Measurements from ENCODE around the gene CACNA2D1.

CACNA2D1 gene

DNA sequence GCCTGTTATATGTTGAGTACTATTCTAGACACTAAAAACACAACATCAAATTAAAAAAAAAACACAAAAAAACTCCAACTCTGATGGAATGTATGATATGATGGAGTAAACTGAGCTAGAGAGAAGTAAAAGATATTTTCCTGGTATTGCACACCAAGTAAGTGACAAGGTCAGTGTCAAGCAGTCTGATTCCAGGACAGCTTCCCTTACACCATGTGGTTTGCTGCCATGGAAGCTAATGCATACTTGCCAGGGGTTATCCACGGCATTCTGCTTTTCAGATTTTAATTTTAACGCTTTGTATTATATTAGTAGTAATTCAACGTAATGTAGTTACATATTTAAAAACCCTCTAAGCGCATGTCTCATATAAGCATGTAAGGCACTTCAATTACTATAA, 48.4 kb downstream of the CACNA2D1 start:
- Histone ChIP-seq H4K8ac (ENCODE audit: low read depth, low read length) (no peak overlapping the region), H3K79me1 (ENCODE audit: low read depth, low read length) (no peaks in the 10 kb centered on the region), H3K4ac (ENCODE audit: low read length) (no peak overlapping the region), H3K4me1 (ENCODE audit: control insufficient read depth in 2 of 2, insufficient read depth in 1 of 2, low read depth in 1 of 2, low read length in 2 of 2) (peaks cover 0 to 1% of the 10 kb centered on the region in 2 donors), H3K9ac (ENCODE audit: low read depth, low read length, poor library complexity) (no peak overlapping the region), H3K18ac (ENCODE audit: low read length) (no peak overlapping the region), H4K91ac (ENCODE audit: low read depth, low read length, poor library complexity) (no peak overlapping the region), H2BK12ac (ENCODE audit: low read length) (no peak overlapping the region), H2AFZ (ENCODE audit: low read length) (no peak overlapping the region), H3K27ac (replicated peaks; ENCODE audit: low read length) (no peak overlapping the region), H2BK5ac (ENCODE audit: low read length) (no peak overlapping the region), H3K27me3 (ENCODE audit: control insufficient read depth in 3 of 3, insufficient read depth in 3 of 3, low read depth in 1 of 3, low read length in 3 of 3) (peaks cover 0 to 85% (median 0%) of the 10 kb centered on the region in 3 experiments), H2BK15ac (ENCODE audit: low read length) (no peak overlapping the region), H3K4me2 (ENCODE audit: insufficient read depth, low read length, poor library complexity, severe bottlenecking) (no peak overlapping the region), H3K36me3 (replicated peaks in 1 of 2; ENCODE audit: control insufficient read depth in 2 of 2, insufficient read depth in 2 of 2, low read length in 2 of 2) (no peaks in the 10 kb centered on the region), H2BK120ac (ENCODE audit: low read depth, low read length) (no peak overlapping the region), H2AK5ac (ENCODE audit: low read depth, low read length) (no peak overlapping the region), H3K4me3 (ENCODE audit: low read length in 2 of 2) (no peak overlapping the region), H3K9me3 (replicated peaks in 1 of 2; ENCODE audit: control insufficient read depth in 2 of 2, insufficient read depth in 1 of 2, low read depth in 1 of 2, low read length in 2 of 2) (peaks cover 2 to 21% of the 10 kb centered on the region in 2 donors), H3K23ac (ENCODE audit: low read depth, low read length, poor library complexity) (no peak overlapping the region), H3K14ac (ENCODE audit: low read length) (no peak overlapping the region)
- DNase-seq (ENCODE audit: low spot score), result no peak
- WGBS, 2 donors (ENCODE audit: extremely low coverage in 2 of 2, insufficient read length in 2 of 2, insufficient replicate concordance in 1 of 2), result no CpG with 5 or more reads among the region's 4 CpGs

GRCh38 chr7:82393840-82394220, 49.7 kb downstream of the CACNA2D1 start:
- H3K27me3 ChIP-seq (ENCODE audit: control insufficient read depth in 3 of 3, insufficient read depth in 3 of 3, low read depth in 1 of 3, low read length in 3 of 3), result peaks cover 0 to 93% (median 0%) of the 10 kb centered on the region in 3 experiments

GRCh38 chr7:82393076-82393839, 50.3 kb downstream of the CACNA2D1 start:
- WGBS, 2 donors (ENCODE audit: extremely low coverage in 2 of 2, insufficient read length in 2 of 2, insufficient replicate concordance in 1 of 2), result no CpG with 5 or more reads among the region's 4 CpGs

More at GRCh38 chr7:82393840-82394220, 49.7 kb downstream of the CACNA2D1 start:
- Histone ChIP-seq H2BK15ac (ENCODE audit: low read length) (no peak overlapping the region), H3K9me3 (replicated peaks in 1 of 2; ENCODE audit: control insufficient read depth in 2 of 2, insufficient read depth in 1 of 2, low read depth in 1 of 2, low read length in 2 of 2) (peaks cover 2 to 21% of the 10 kb centered on the region in 2 donors), H3K27ac (replicated peaks; ENCODE audit: low read length) (no peak overlapping the region), H3K14ac (ENCODE audit: low read length) (no peak overlapping the region), H2AFZ (ENCODE audit: low read length) (no peak overlapping the region), H3K23ac (ENCODE audit: low read depth, low read length, poor library complexity) (no peak overlapping the region), H3K9ac (ENCODE audit: low read depth, low read length, poor library complexity) (no peak overlapping the region), H2AK5ac (ENCODE audit: low read depth, low read length) (no peak overlapping the region), H3K4me1 (ENCODE audit: control insufficient read depth in 2 of 2, insufficient read depth in 1 of 2, low read depth in 1 of 2, low read length in 2 of 2) (peaks cover 0 to 1% of the 10 kb centered on the region in 2 donors), H3K4me2 (ENCODE audit: insufficient read depth, low read length, poor library complexity, severe bottlenecking) (no peak overlapping the region), H2BK120ac (ENCODE audit: low read depth, low read length) (no peak overlapping the region), H4K8ac (ENCODE audit: low read depth, low read length) (no peak overlapping the region), H2BK12ac (ENCODE audit: low read length) (no peak overlapping the region), H3K4me3 (ENCODE audit: low read length in 2 of 2) (no peak overlapping the region), H2BK5ac (ENCODE audit: low read length) (no peak overlapping the region), H3K79me1 (ENCODE audit: low read depth, low read length) (no peaks in the 10 kb centered on the region), H3K4ac (ENCODE audit: low read length) (no peak overlapping the region), H3K18ac (ENCODE audit: low read length) (no peak overlapping the region), H4K91ac (ENCODE audit: low read depth, low read length, poor library complexity) (no peak overlapping the region), H3K36me3 (replicated peaks in 1 of 2; ENCODE audit: control insufficient read depth in 2 of 2, insufficient read depth in 2 of 2, low read length in 2 of 2) (no peaks in the 10 kb centered on the region)
- DNase-seq (ENCODE audit: low spot score), result no peak
- WGBS, 2 donors (ENCODE audit: extremely low coverage in 2 of 2, insufficient read length in 2 of 2, insufficient replicate concordance in 1 of 2), result no CpG with 5 or more reads among the region's 2 CpGs

GRCh38 chr7:82390936-82391335, 52.6 kb downstream of the CACNA2D1 start:
- Histone ChIP-seq H2BK15ac (ENCODE audit: low read length) (no peak overlapping the region), H3K9me3 (replicated peaks in 1 of 2; ENCODE audit: control insufficient read depth in 2 of 2, insufficient read depth in 1 of 2, low read depth in 1 of 2, low read length in 2 of 2) (peaks cover 2 to 21% of the 10 kb centered on the region in 2 donors), H2AK5ac (ENCODE audit: low read depth, low read length) (no peak overlapping the region)

More at GRCh38 chr7:82393076-82393839, 50.3 kb downstream of the CACNA2D1 start:
- Histone ChIP-seq H3K27me3 (ENCODE audit: control insufficient read depth in 3 of 3, insufficient read depth in 3 of 3, low read depth in 1 of 3, low read length in 3 of 3) (peaks cover 0 to 93% (median 0%) of the 10 kb centered on the region in 3 experiments), H3K4ac (ENCODE audit: low read length) (no peak overlapping the region), H3K14ac (ENCODE audit: low read length) (no peak overlapping the region), H3K4me1 (ENCODE audit: control insufficient read depth in 2 of 2, insufficient read depth in 1 of 2, low read depth in 1 of 2, low read length in 2 of 2) (peaks cover 0 to 3% of the 10 kb centered on the region in 2 donors), H3K18ac (ENCODE audit: low read length) (no peak overlapping the region), H2BK15ac (ENCODE audit: low read length) (no peak overlapping the region), H3K27ac (replicated peaks; ENCODE audit: low read length) (no peak overlapping the region), H3K4me3 (ENCODE audit: low read length in 2 of 2) (no peak overlapping the region), H3K9ac (ENCODE audit: low read depth, low read length, poor library complexity) (no peak overlapping the region), H2BK120ac (ENCODE audit: low read depth, low read length) (no peak overlapping the region), H2BK5ac (ENCODE audit: low read length) (no peak overlapping the region), H4K8ac (ENCODE audit: low read depth, low read length) (no peak overlapping the region), H2BK12ac (ENCODE audit: low read length) (no peak overlapping the region), H3K23ac (ENCODE audit: low read depth, low read length, poor library complexity) (no peak overlapping the region), H3K9me3 (replicated peaks in 1 of 2; ENCODE audit: control insufficient read depth in 2 of 2, insufficient read depth in 1 of 2, low read depth in 1 of 2, low read length in 2 of 2) (peaks cover 2 to 21% of the 10 kb centered on the region in 2 donors), H3K4me2 (ENCODE audit: insufficient read depth, low read length, poor library complexity, severe bottlenecking) (no peak overlapping the region), H2AK5ac (ENCODE audit: low read depth, low read length) (no peak overlapping the region), H3K36me3 (replicated peaks in 1 of 2; ENCODE audit: control insufficient read depth in 2 of 2, insufficient read depth in 2 of 2, low read length in 2 of 2) (no peaks in the 10 kb centered on the region), H4K91ac (ENCODE audit: low read depth, low read length, poor library complexity) (no peak overlapping the region), H3K79me1 (ENCODE audit: low read depth, low read length) (no peaks in the 10 kb centered on the region), H2AFZ (ENCODE audit: low read length) (no peak overlapping the region)
- DNase-seq (ENCODE audit: low spot score), result no peak

More at GRCh38 chr7:82390936-82391335, 52.6 kb downstream of the CACNA2D1 start:
- Histone ChIP-seq H3K9ac (ENCODE audit: low read depth, low read length, poor library complexity) (no peak overlapping the region), H2BK120ac (ENCODE audit: low read depth, low read length) (no peak overlapping the region), H3K4me3 (ENCODE audit: low read length in 2 of 2) (no peak overlapping the region), H3K27me3 (ENCODE audit: control insufficient read depth in 3 of 3, insufficient read depth in 3 of 3, low read depth in 1 of 3, low read length in 3 of 3) (peaks cover 0 to 92% (median 0%) of the 10 kb centered on the region in 3 experiments), H2AFZ (ENCODE audit: low read length) (no peak overlapping the region), H3K18ac (ENCODE audit: low read length) (no peak overlapping the region), H4K8ac (ENCODE audit: low read depth, low read length) (no peak overlapping the region), H3K4me2 (ENCODE audit: insufficient read depth, low read length, poor library complexity, severe bottlenecking) (no peak overlapping the region), H3K79me1 (ENCODE audit: low read depth, low read length) (no peaks in the 10 kb centered on the region), H2BK12ac (ENCODE audit: low read length) (no peak overlapping the region), H3K36me3 (replicated peaks in 1 of 2; ENCODE audit: control insufficient read depth in 2 of 2, insufficient read depth in 2 of 2, low read length in 2 of 2) (no peaks in the 10 kb centered on the region), H3K4ac (ENCODE audit: low read length) (no peak overlapping the region), H3K27ac (replicated peaks; ENCODE audit: low read length) (no peak overlapping the region), H3K23ac (ENCODE audit: low read depth, low read length, poor library complexity) (no peak overlapping the region), H3K14ac (ENCODE audit: low read length) (no peak overlapping the region), H3K4me1 (ENCODE audit: control insufficient read depth in 2 of 2, insufficient read depth in 1 of 2, low read depth in 1 of 2, low read length in 2 of 2) (peaks cover 0 to 3% of the 10 kb centered on the region in 2 donors), H4K91ac (ENCODE audit: low read depth, low read length, poor library complexity) (no peak overlapping the region), H2BK5ac (ENCODE audit: low read length) (no peak overlapping the region)
- no peak for DNase-seq (ENCODE audit: low spot score)
